Heart left ventricle (tissue), 13 donors: ENCODE measurements around the gene DNAJC6.

Source experiments
- POLR2A ChIP-seq, 2 donors: fragments of 450-650 bp; IDR thresholded peaks; one replicate each; pipeline ENCODE4 v1.6.1; 2017; ENCODE audit warnings: antibody characterized with exemption in 2 of 2, mild to moderate bottlenecking in 2 of 2, moderate library complexity in 2 of 2
- TF ChIP-seq, protein P1 (sequence below), 12 donors: fragments of 200-600 bp; sonication (generic) in 4 of 12; IDR thresholded peaks; one replicate each; pipeline versions ENCODE4 v1.5.0 to v1.8.0; 2018 to 2022; ENCODE audit warnings: antibody characterized with exemption in 12 of 12, mild to moderate bottlenecking in 5 of 12
- donor health status: ischemic (EF 13 %, LVEDD 7.1; RV severe dilation, severe dysfunction).
- donor health status: DM: no; HTN: yes; CAD: no.
- donor health status: DM: no; HTN: no; CAD: no.
- donor health status: ischemic (EF 25% LVEDD 6.9; RV normal size, moderate dysfunction).
- donor health status: ischemic (EF 25% LVEDD 5.7; RV mildly dilated, moderate dysfunction).
- donor health status: ischemic (EF 35%, LVEDD 5.7; RV mildly dilated, moderate dysfunction).
- donor health status: nonischemic (EF 11% LVEDD 7.7; RV severe dilation, severe dysfunction).
- donor health status: DM: yes; HTN: yes; CAD: no.
- donor health status: PGD.
- donor health status: ischemic (EF 29% LVEDD 5.4; RV normal size, mild dysfunction).
- donor health status: nonischemic (EF 23%, LVEDD 6.1; RV moderate dilation, normal function).

DNA sequence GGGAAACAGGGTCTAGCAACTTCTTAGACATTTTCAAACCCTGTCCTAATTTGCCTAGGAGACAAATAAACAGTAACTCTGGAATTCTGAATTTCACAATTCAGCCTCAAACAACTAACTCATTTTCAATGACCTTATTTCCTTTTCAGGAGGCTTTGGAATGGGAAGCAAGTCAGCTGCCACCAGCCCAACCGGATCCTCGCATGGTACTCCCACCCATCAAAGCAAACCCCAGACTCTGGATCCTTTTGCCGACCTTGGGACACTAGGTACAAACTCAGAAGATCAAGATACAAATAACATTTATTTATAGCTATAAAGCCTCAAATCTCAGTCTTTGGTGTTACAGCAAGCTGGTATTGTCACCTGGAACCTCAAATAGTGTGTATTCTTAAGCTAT is 92.3 kb downstream of the DNAJC6 start:
- TF ChIP-seq POLR2A (IDR thresholded peaks at IDR 0.05): no peak
- TF ChIP-seq, protein P1, sequence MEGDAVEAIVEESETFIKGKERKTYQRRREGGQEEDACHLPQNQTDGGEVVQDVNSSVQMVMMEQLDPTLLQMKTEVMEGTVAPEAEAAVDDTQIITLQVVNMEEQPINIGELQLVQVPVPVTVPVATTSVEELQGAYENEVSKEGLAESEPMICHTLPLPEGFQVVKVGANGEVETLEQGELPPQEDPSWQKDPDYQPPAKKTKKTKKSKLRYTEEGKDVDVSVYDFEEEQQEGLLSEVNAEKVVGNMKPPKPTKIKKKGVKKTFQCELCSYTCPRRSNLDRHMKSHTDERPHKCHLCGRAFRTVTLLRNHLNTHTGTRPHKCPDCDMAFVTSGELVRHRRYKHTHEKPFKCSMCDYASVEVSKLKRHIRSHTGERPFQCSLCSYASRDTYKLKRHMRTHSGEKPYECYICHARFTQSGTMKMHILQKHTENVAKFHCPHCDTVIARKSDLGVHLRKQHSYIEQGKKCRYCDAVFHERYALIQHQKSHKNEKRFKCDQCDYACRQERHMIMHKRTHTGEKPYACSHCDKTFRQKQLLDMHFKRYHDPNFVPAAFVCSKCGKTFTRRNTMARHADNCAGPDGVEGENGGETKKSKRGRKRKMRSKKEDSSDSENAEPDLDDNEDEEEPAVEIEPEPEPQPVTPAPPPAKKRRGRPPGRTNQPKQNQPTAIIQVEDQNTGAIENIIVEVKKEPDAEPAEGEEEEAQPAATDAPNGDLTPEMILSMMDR (IDR thresholded peaks at IDR 0.05): no peak
